GM12874 (cell line): Measurements from ENCODE around the gene PDSS2.
A peak's percentile ranks its signal among the peaks of the same experiment; 100 is the strongest.

ENCODE experiments used
- CTCF ChIP-seq: IDR thresholded peaks from 2 replicates; pipeline ENCODE4 v1.5.1; 2011; ENCODE audit warnings: low read depth, mild to moderate bottlenecking, control low read depth, low read length, moderate library complexity; ENCODE audit not compliant: insufficient read depth

PDSS2 gene

GRCh38 chr6:107493158-107494057 is 34.0 kb upstream of the PDSS2 start:
- TF ChIP-seq CTCF: no peak

DNA sequence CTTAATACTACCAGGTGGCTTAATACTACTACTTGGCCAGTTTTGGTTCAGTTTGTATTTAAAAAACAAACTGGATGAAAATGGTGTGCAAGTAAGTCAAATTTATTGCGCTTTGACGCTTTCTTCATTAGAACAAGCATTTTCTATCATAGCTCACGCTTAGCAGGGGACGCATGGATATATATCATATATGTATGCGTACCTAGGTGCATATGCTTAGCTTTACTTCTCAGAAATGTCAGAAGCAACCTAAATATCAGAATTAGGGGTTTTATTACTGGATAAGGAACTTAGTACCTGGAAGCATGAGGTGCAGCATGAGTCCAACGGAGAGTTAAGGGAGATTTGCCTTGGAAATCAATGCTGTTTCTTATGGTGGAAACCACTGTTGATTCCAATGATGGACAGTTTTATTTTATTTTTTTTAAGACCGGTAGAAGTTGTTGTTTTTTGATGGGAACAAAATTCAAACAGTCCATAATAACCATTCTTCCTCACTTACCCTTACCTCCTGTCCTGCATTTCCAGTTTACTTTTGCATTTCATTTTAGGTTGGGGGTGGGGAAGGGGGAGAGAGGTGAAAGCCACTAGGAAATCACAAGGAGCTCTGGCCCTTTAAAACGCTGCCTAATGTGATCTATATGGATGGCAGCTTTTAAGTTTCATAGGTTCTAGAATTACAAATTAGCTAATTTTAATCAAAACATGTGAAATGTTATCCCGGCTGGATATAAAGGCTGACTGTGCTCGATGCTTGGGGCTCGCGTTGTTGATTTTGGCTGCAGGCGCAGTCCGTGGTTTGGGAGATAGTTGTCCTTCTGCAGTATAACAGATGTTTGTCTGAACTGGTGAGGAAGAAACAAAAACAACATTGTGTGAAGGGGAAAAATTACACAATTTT is 32.6 kb upstream of the PDSS2 start:
- TF ChIP-seq CTCF: no peak

GRCh38 chr6:107491138-107491609 is 31.8 kb upstream of the PDSS2 start:
- TF ChIP-seq CTCF: no peak

GRCh38 chr6:107490566-107491137 is 31.3 kb upstream of the PDSS2 start:
- TF ChIP-seq CTCF: no peak

GRCh38 chr6:107489636-107490565 is 30.5 kb upstream of the PDSS2 start, which contains the start of gene SOBP:
SOBP (plus strand) TSS chr6:107490117; CDS start chr6:107490617, 500 bp downstream.
- 0 out of 2 replicates have a peak, but pooled peaks have one; percentile 12 for TF ChIP-seq CTCF

- no peak for TF ChIP-seq CTCF
Measured at GRCh38 chr6:107488875-107489635, 29.7 kb upstream of the PDSS2 start.
